Inflammatory macrophage treated with lipopolysaccharide for 1 hour (primary cell): Measurements from ENCODE around the gene CTNNA3.
"Not testable (repeated sequence)": the region's sequence is repeated elsewhere in the genome, so short reads cannot be mapped to it uniquely, and the experiment has no call there.

ENCODE experiments used
- DNase-seq, 2 donors: peaks; one replicate each; pipeline ENCODE4 v3.0.0-alpha.2; 2020 to 2022

Gene CTNNA3

GRCh38 chr10:66350622-66351399, 1345.2 kb downstream of the CTNNA3 start:
- DNase-seq: no peak

- DNase-seq: no peak
Observed at GRCh38 chr10:66349726-66350125, 1346.3 kb downstream of the CTNNA3 start.

GRCh38 chr10:66349076-66349475, 1346.9 kb downstream of the CTNNA3 start:
- no peak for DNase-seq

GRCh38 chr10:66337211-66337610, 1358.8 kb downstream of the CTNNA3 start:
- DNase-seq: no peak

GRCh38 chr10:66336791-66337190, 1359.2 kb downstream of the CTNNA3 start:
- DNase-seq: no peak

GRCh38 chr10:66335753-66336152, 1360.2 kb downstream of the CTNNA3 start:
- not testable (repeated sequence) for DNase-seq

GRCh38 chr10:66329147-66329546, 1366.8 kb downstream of the CTNNA3 start:
- DNase-seq: no peak

- DNase-seq: no peak
Observed at GRCh38 chr10:66326876-66327275, 1369.1 kb downstream of the CTNNA3 start.

- no peak for DNase-seq
Observed at GRCh38 chr10:66322777-66323176, 1373.2 kb downstream of the CTNNA3 start.

- no peak for DNase-seq
Observed at GRCh38 chr10:66321723-66322665, 1374.0 kb downstream of the CTNNA3 start.

- no peak for DNase-seq
Observed at GRCh38 chr10:66318761-66319160, 1377.2 kb downstream of the CTNNA3 start.

- DNase-seq: no peak
Observed at GRCh38 chr10:66307826-66308225, 1388.2 kb downstream of the CTNNA3 start.

- no peak for DNase-seq
Observed at GRCh38 chr10:66301078-66301477, 1394.9 kb downstream of the CTNNA3 start.

GRCh38 chr10:66295602-66296001, 1400.4 kb downstream of the CTNNA3 start:
- DNase-seq: no peak

- DNase-seq: no peak
Observed at GRCh38 chr10:66294538-66294937, 1401.5 kb downstream of the CTNNA3 start.

GRCh38 chr10:66292922-66293321, 1403.1 kb downstream of the CTNNA3 start:
- no peak for DNase-seq

GRCh38 chr10:66292456-66292855, 1403.5 kb downstream of the CTNNA3 start:
- DNase-seq: no peak

GRCh38 chr10:66291133-66291532, 1404.9 kb downstream of the CTNNA3 start:
- DNase-seq: no peak

GRCh38 chr10:66284621-66285020, 1411.4 kb downstream of the CTNNA3 start:
- DNase-seq: no peak

- no peak for DNase-seq
Observed at GRCh38 chr10:66283874-66284464, 1412.0 kb downstream of the CTNNA3 start.

- no peak for DNase-seq
Observed at GRCh38 chr10:66283064-66283463, 1412.9 kb downstream of the CTNNA3 start.

GRCh38 chr10:66281327-66281726, 1414.7 kb downstream of the CTNNA3 start:
- DNase-seq: no peak

GRCh38 chr10:66277481-66277880, 1418.5 kb downstream of the CTNNA3 start:
- no peak for DNase-seq
